Measurements from ENCODE around the gene ALPP. TPM values are rescaled to one million over a fixed set of nuclear protein-coding genes. Genes with fewer than 3 reads are reported as not detected.

The ALPP gene
- total and polyA plus RNA-seq, 7 donors, result not detected

- no peaks in the 10 kb centered on the region for H3K4me1 ChIP-seq
- DNase-seq (no peak), ATAC-seq (no peak)
- 84 to 89% (median 87%) methylated on average over 5 of the region's 5 CpGs for WGBS, 3 donors
- intact Hi-C loops (cut with DNase I), result no loop called here
- H3K27ac ChIP-seq, result no peak overlapping the region
- no peaks in the 10 kb centered on the region for H3K9me3 ChIP-seq
- H3K4me3 ChIP-seq, result no peak overlapping the region
- TF ChIP-seq CTCF (IDR thresholded peaks at IDR 0.05), result no peak
- H3K27me3 ChIP-seq (ENCODE audit: insufficient read depth in 3 of 3, low read length in 2 of 3), result peaks cover 0 to 10% (median 0%) of the 10 kb centered on the region in 3 donors
- H3K36me3 ChIP-seq (ENCODE audit: insufficient read depth in 1 of 2, low read depth in 1 of 2), result no peaks in the 10 kb centered on the region
Observed at GRCh38 chr2:232398293-232399034, 19.9 kb downstream of the ALPP start.

GRCh38 chr2:232400256-232401015, 21.9 kb downstream of the ALPP start:
- intact Hi-C loops (cut with DNase I), result no loop called here
- TF ChIP-seq CTCF (IDR thresholded peaks at IDR 0.05), result no peak
- no peak for ATAC-seq

GRCh38 chr2:232402518-232402917, 24.0 kb downstream of the ALPP start:
- Histone ChIP-seq H3K4me1 (no peaks in the 10 kb centered on the region), H3K36me3 (ENCODE audit: insufficient read depth in 1 of 2, low read depth in 1 of 2) (no peaks in the 10 kb centered on the region)

More at GRCh38 chr2:232400256-232401015, 21.9 kb downstream of the ALPP start:
- Histone ChIP-seq H3K9me3 (no peaks in the 10 kb centered on the region), H3K27me3 (ENCODE audit: insufficient read depth in 3 of 3, low read length in 2 of 3) (peaks cover 0 to 10% (median 0%) of the 10 kb centered on the region in 3 donors), H3K27ac (no peak overlapping the region), H3K36me3 (ENCODE audit: insufficient read depth in 1 of 2, low read depth in 1 of 2) (no peaks in the 10 kb centered on the region), H3K4me3 (no peak overlapping the region), H3K4me1 (no peaks in the 10 kb centered on the region)
- 44 to 53% (median 47%) methylated on average over 9 of the region's 9 CpGs for WGBS, 3 donors
- DNase-seq, result no peak

GRCh38 chr2:232405943-232406510, 27.5 kb downstream of the ALPP start:
- TF ChIP-seq CTCF (IDR thresholded peaks at IDR 0.05), result no peak
- Histone ChIP-seq H3K4me1 (no peaks in the 10 kb centered on the region), H3K36me3 (ENCODE audit: insufficient read depth in 1 of 2, low read depth in 1 of 2) (no peaks in the 10 kb centered on the region), H3K9me3 (no peaks in the 10 kb centered on the region), H3K27ac (no peak overlapping the region), H3K27me3 (ENCODE audit: insufficient read depth in 3 of 3, low read length in 2 of 3) (peaks cover 0 to 9% (median 6%) of the 10 kb centered on the region in 3 donors), H3K4me3 (no peak overlapping the region)
- no peak for ATAC-seq
- no peak for DNase-seq
- 83 to 89% (median 85%) methylated on average over 10 to 11 of the region's 11 CpGs for WGBS, 3 donors
- intact Hi-C loops (cut with DNase I), result no loop called here

More at GRCh38 chr2:232402518-232402917, 24.0 kb downstream of the ALPP start:
- 78 to 90% (median 79%) methylated on average over 3 of the region's 3 CpGs for WGBS, 3 donors
- Histone ChIP-seq H3K4me3 (no peak overlapping the region), H3K27me3 (ENCODE audit: insufficient read depth in 3 of 3, low read length in 2 of 3) (peaks cover 0 to 10% (median 0%) of the 10 kb centered on the region in 3 donors), H3K27ac (no peak overlapping the region), H3K9me3 (no peaks in the 10 kb centered on the region)
- no peak for ATAC-seq
- no peak for TF ChIP-seq CTCF (IDR thresholded peaks at IDR 0.05)
- DNase-seq, result no peak
- intact Hi-C loops (cut with DNase I), result no loop called here

Measured in psoas muscle (tissue), 8 donors.